ENCODE data around the gene DLG5. TPM values are rescaled to one million over a fixed set of nuclear protein-coding genes. Genes with fewer than 3 reads are reported as not detected.

DLG5 gene
- total RNA-seq, 1 experiment from 2014 or later = 127 TPM

GRCh38 chr10:77784856-77785255, 141.7 kb downstream of the DLG5 start:
- CTCF ChIA-PET = interaction anchor here (0.7 to 1.1 kb wide), 2 partner anchors 610 to 619 kb away, joined by 3 read pairs; no protein-coding TSS in a partner anchor
- Mint-ChIP-seq H3K9me3 (ENCODE audit: unreplicated experiment) (no peaks in the 10 kb centered on the region), H3K4me1 (ENCODE audit: insufficient read depth, unreplicated experiment) (peaks cover 9% of the 10 kb centered on the region), H3K4me3 (ENCODE audit: unreplicated experiment) (no peak overlapping the region), H3K36me3 (ENCODE audit: insufficient read depth, unreplicated experiment) (peaks cover 100% of the 10 kb centered on the region), H3K27ac (ENCODE audit: low read depth, unreplicated experiment) (peak overlapping the region; percentile 37), H3K27me3 (ENCODE audit: insufficient read depth, unreplicated experiment) (no peaks in the 10 kb centered on the region)
- TF ChIP-seq CTCF (IDR thresholded peaks at IDR 0.05; ENCODE audit: unreplicated experiment) = no peak
- BruUV-seq (replicated peaks) = no TSS peak
- intact Hi-C loops (cut with micrococcal nuclease) = no loop called here
- POLR2A ChIA-PET = interaction anchor here (0.6 to 1.3 kb wide), 2 partner anchors 18 to 21 kb away, joined by 3 to 4 read pairs; no protein-coding TSS in a partner anchor
- no peak for DNase-seq (ENCODE audit: unreplicated experiment)

- DNase-seq (ENCODE audit: unreplicated experiment) = no peak
- Mint-ChIP-seq H3K4me3 (ENCODE audit: unreplicated experiment) (no peak overlapping the region), H3K36me3 (ENCODE audit: insufficient read depth, unreplicated experiment) (peaks cover 100% of the 10 kb centered on the region), H3K9me3 (ENCODE audit: unreplicated experiment) (peaks cover 5% of the 10 kb centered on the region), H3K27ac (ENCODE audit: low read depth, unreplicated experiment) (no peak overlapping the region), H3K27me3 (ENCODE audit: insufficient read depth, unreplicated experiment) (no peaks in the 10 kb centered on the region), H3K4me1 (ENCODE audit: insufficient read depth, unreplicated experiment) (peaks cover 9% of the 10 kb centered on the region)
- ChIA-PET CTCF (interaction anchor here (0.6 kb wide), 1 partner anchor 618 kb away, joined by 3 read pairs; no protein-coding TSS in a partner anchor), POLR2A (no interaction called here)
- intact Hi-C loops (cut with micrococcal nuclease) = no loop called here
- TF ChIP-seq CTCF (IDR thresholded peaks at IDR 0.05; ENCODE audit: unreplicated experiment) = no peak
- no TSS peak for BruUV-seq (replicated peaks)
Measured at GRCh38 chr10:77782328-77783061, 144.1 kb downstream of the DLG5 start.

GRCh38 chr10:77781451-77782327, 144.9 kb downstream of the DLG5 start:
- no peak for TF ChIP-seq CTCF (IDR thresholded peaks at IDR 0.05; ENCODE audit: unreplicated experiment)
- Mint-ChIP-seq H3K27ac (ENCODE audit: low read depth, unreplicated experiment) (no peak overlapping the region), H3K36me3 (ENCODE audit: insufficient read depth, unreplicated experiment) (peaks cover 100% of the 10 kb centered on the region), H3K27me3 (ENCODE audit: insufficient read depth, unreplicated experiment) (no peaks in the 10 kb centered on the region), H3K9me3 (ENCODE audit: unreplicated experiment) (peaks cover 5% of the 10 kb centered on the region), H3K4me3 (ENCODE audit: unreplicated experiment) (no peak overlapping the region), H3K4me1 (ENCODE audit: insufficient read depth, unreplicated experiment) (peaks cover 9% of the 10 kb centered on the region)
- ChIA-PET POLR2A (no interaction called here), CTCF (interaction anchor here (0.6 to 0.7 kb wide), 2 partner anchors 13 to 617 kb away, joined by 3 read pairs; no protein-coding TSS in a partner anchor)
- no TSS peak for BruUV-seq (replicated peaks)
- no peak for DNase-seq (ENCODE audit: unreplicated experiment)
- intact Hi-C loops (cut with micrococcal nuclease) = no loop called here

- Mint-ChIP-seq H3K9me3 (ENCODE audit: unreplicated experiment) (peaks cover 11% of the 10 kb centered on the region), H3K36me3 (ENCODE audit: insufficient read depth, unreplicated experiment) (peaks cover 100% of the 10 kb centered on the region), H3K27me3 (ENCODE audit: insufficient read depth, unreplicated experiment) (no peaks in the 10 kb centered on the region), H3K27ac (ENCODE audit: low read depth, unreplicated experiment) (no peak overlapping the region), H3K4me3 (ENCODE audit: unreplicated experiment) (no peak overlapping the region), H3K4me1 (ENCODE audit: insufficient read depth, unreplicated experiment) (peaks cover 5% of the 10 kb centered on the region)
- intact Hi-C loops (cut with micrococcal nuclease) = no loop called here
- CTCF ChIA-PET = interaction anchor here (1.2 to 1.8 kb wide), 2 partner anchors 15 to 193 kb away, joined by 4 to 5 read pairs; no protein-coding TSS in a partner anchor
- no TSS peak for BruUV-seq (replicated peaks)
- TF ChIP-seq CTCF (IDR thresholded peaks at IDR 0.05; ENCODE audit: unreplicated experiment) = no peak
- DNase-seq (ENCODE audit: unreplicated experiment) = no peak
- POLR2A ChIA-PET = interaction anchor here (1.2 kb wide), 1 partner anchor 10 kb away, joined by 3 read pairs; no protein-coding TSS in a partner anchor
Measured at GRCh38 chr10:77780180-77780579, 146.4 kb downstream of the DLG5 start.

All from MCF 10A (cell line).